AG10803 (cell line): ENCODE data around the gene ZSWIM3.
A peak's percentile ranks its signal among the peaks of the same experiment; 100 is the strongest.

ENCODE experiments used
- DNase-seq: peaks from one replicate; pipeline ENCODE4 v3.0.0; 2010; ENCODE audit warnings: low read depth
- H3K4me3 ChIP-seq: 2 replicates; pipeline ENCODE4 v1.5.1; 2011; ENCODE audit warnings: mild to moderate bottlenecking, low read length, control low read depth
- CTCF ChIP-seq: conservative IDR thresholded peaks from 2 replicates; pipeline ENCODE4 v1.5.1; 2011; ENCODE audit warnings: mild to moderate bottlenecking, low read length, control low read depth, inconsistent platforms

The ZSWIM3 gene

GRCh38 chr20:45816951-45817350, 40.5 kb upstream of the ZSWIM3 start:
- no peak for TF ChIP-seq CTCF
- no peak overlapping the region for H3K4me3 ChIP-seq
- no peak for DNase-seq

- TF ChIP-seq CTCF = no peak
- peak; percentile 90 for DNase-seq
- no peak overlapping the region for H3K4me3 ChIP-seq
These were observed 39.8 kb upstream of the ZSWIM3 start for GRCh38 chr20:45817376-45818194.

- no peak for TF ChIP-seq CTCF
- H3K4me3 ChIP-seq = no peak overlapping the region
- no peak for DNase-seq
These were observed 39.2 kb upstream of the ZSWIM3 start for GRCh38 chr20:45818239-45818638.

- no peak for TF ChIP-seq CTCF
- DNase-seq = no peak
- H3K4me3 ChIP-seq = no peak overlapping the region
These were observed 37.9 kb upstream of the ZSWIM3 start for GRCh38 chr20:45819466-45819865.

DNA sequence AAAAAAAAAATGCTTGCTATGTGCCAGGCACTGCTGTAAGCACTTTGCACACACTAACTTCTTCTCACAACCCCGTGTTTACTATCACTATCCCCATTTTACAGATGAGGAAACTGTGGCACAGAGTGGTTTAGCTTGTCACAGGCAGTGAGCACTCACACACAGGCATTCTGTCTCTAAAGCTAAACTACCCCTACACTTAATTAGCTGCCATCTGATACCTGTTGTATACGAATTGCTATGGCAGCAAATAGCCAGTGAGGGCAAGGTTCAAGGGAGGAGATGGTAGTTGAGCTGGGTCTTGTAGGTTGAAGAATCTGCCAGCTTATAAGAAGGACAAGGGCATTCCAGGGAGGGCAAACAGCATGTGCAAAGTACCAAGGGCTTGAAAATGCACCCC, 35.5 kb upstream of the ZSWIM3 start:
- DNase-seq = no peak
- TF ChIP-seq CTCF = no peak
- no peak overlapping the region for H3K4me3 ChIP-seq

DNA sequence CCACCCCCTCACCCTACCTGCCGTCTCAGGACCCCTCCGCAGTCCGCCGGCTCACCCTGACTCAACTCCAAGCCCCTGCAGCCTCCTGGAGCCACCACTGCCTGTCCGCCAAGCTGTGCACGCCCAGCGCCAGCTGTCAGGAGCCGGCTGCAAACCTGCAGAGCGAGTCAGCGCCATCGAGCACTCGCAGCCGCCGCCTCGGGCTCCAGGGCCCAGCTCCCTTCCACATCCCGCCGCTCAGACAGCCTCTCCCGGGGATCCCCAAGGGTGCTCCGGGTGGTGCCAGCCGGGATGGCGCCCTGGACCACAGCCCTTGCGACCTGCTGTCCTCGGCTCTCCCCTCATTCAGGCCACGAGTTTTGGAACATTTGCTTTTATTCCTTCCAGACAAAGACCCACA, 34.6 kb upstream of the ZSWIM3 start:
- no peak for TF ChIP-seq CTCF
- H3K4me3 ChIP-seq = no peak overlapping the region; the same call in 1 of the 2 replicates
- peak; percentile 27 for DNase-seq

GRCh38 chr20:45823949-45824835, 33.2 kb upstream of the ZSWIM3 start:
- peak; percentile 52 for TF ChIP-seq CTCF
- DNase-seq = peak; percentile 43
- no peak overlapping the region for H3K4me3 ChIP-seq
